A549 treated with CORT108297 at 1 μM for 4 hours (cell line): ENCODE results near the gene MTFMT. TPM values are rescaled to one million over a fixed set of nuclear protein-coding genes. Genes with fewer than 3 reads are reported as not detected.

Source experiments
- total RNA-seq: library from RNA; stranded (reverse); fragments of 200-300 nt; extraction: Qiagen RNA extraction; gene quantifications from 5 replicates; pipeline ENCODE4 v1.2.3, GENCODE V29; 2022

MTFMT gene
- 25.0 to 28.1 TPM (median 26.6 TPM) in 5 replicates for total RNA-seq

DNA sequence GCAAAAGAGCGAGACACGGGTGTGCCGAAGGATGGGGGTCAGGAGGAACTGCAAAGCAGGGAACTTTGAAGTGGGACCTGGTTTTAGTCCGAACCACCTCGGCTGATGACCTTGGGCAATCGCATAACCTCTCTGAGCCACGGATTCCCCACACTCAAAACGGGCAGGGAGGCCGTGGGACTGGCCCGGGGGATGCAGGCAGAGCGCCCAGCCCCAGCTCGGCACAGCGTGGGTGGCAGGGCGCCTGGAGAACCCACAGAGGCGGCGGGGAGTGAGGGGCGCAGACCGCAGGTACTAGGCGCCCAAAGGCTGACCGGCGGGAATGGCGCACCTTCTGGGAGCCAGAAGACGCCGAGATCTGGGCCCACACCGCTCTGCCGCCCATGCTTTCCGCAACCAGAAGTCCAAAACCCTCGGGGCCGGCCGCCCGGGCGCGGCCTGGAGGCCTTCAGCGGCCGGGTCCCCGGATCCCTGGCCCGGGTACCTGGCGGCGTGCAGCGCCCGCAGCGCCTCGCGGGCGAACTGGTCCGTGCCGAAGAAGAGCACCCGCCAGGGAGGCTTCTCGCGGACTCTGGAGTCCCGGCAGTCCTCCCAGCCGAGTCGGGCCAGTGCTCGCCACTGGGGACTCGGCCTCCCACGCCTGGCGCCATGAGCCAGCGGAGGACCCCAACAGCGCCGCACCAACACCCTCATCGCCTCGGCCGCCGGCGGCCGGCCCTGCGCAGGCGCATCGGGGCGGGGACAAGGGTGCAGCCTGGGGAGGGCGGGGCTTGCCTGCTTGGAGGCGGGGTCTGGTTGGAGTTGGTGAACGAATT, at the start of gene MTFMT:
MTFMT (minus strand) TSS at position 719 of the 815 bp plus-strand sequence; CDS start at position 693, 26 bp downstream.

DNA sequence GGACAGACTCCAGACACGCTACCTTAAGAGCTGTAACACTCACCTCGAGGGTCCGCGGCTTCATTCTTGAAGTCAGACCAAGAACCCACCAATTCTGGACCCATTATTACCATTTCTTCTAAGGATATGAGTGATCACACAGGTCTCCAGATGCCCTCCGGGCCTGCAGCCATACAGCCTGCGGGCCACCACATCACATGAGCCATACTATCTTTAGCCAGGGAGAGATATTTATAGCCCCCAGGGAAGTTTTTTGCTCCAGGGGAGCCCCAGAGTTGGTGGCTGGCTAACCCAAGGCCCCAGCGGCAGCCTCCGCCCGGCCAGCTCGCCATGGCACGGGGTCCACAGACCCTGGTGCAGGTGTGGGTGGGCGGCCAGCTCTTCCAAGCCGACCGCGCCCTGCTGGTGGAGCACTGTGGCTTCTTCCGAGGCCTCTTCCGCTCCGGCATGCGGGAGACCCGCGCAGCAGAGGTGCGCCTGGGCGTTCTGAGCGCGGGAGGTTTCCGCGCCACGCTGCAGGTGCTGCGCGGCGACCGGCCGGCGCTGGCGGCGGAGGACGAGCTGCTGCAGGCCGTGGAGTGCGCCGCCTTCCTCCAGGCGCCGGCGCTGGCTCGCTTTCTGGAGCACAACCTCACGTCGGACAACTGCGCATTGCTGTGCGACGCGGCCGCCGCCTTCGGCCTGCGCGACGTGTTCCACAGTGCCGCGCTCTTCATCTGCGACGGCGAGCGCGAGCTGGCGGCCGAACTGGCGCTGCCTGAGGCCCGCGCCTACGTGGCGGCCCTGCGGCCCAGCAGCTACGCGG, 47.2 kb upstream of the MTFMT start, which contains the start of gene KBTBD13:
KBTBD13 (plus strand) TSS at position 261 of the 805 bp plus-strand sequence; CDS start at position 331, 70 bp downstream.

DNA sequence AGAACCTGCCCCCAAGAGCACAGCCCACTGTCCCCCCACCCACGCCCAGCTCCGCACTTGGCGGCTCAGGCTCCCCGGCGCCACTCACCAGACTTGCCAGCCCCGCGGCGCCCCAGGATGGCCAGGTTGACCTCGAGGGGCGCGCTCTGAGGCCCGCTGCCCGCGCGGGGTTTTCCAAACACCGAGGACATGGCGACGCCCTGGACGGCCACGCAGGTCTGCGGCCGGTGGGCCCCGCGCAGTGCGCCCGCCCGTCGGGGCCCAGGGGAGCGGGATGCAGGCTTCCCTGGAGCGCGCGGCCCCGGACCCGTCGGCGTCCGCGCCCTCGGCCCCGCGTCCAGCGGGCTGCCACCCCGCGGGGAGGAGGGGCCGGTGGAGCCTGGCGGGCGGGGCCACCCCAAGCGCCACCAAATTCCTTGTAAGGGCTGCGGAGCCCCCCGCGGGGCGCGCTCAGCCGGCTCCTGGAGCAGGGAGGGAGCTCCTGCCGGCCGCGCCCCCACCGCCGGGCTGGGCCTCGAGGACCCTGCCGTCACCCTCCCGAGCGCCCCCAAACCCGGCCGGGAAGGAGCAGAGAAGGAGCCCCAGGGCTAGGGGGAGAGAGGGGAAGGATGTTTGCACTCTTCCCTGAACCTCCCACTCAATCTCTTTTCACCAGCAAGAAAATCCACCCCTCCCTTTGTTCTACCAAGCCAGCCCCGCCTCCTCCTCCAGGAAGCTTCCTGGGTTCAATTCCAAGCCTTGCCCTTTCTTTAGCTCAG, 38.4 kb upstream of the MTFMT start, which contains the start of gene RASL12:
RASL12 (minus strand) TSS at position 347 of the 758 bp plus-strand sequence; CDS start at position 191, 156 bp downstream.

DNA sequence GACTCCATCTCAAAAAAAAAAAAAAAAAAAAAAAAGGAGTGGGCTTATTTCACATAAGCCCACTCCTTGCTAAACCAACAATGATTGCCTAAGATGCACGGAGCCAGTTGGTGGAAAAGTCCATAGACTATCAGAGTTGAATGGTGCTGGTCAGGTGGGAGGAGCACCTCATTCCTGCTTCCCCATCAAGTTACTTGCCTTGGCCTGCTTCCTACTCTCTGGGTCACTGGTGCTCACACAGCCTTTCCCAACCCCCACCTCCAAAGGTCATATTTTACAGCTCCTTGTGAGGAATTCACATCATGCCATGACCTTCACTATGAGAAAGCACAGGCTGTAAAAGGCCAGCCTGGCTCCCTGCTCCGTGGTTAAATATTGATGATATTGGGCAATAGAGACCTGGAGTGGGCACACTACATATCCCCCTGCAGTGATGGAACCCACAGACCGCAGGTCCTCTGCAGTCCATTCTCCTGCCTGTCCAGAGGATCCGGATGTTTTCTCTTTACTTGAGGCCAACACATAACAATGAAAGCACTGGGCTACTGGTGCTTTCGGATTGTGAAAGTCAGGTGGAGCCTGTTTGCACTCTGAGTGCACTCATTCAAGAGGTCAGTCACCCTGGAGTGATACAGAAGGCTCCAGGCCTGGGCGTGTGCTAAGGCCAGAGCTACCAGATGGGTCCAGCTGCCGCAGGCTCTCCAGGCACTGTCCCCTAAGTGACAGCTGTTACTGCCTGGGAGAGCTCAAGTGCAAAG, 15.5 kb upstream of the MTFMT start, which contains the start of gene SLC51B:
SLC51B (plus strand) TSS at position 664 of the 758 bp plus-strand sequence. CDS start 4,618 bp downstream, outside the sequence.

DNA sequence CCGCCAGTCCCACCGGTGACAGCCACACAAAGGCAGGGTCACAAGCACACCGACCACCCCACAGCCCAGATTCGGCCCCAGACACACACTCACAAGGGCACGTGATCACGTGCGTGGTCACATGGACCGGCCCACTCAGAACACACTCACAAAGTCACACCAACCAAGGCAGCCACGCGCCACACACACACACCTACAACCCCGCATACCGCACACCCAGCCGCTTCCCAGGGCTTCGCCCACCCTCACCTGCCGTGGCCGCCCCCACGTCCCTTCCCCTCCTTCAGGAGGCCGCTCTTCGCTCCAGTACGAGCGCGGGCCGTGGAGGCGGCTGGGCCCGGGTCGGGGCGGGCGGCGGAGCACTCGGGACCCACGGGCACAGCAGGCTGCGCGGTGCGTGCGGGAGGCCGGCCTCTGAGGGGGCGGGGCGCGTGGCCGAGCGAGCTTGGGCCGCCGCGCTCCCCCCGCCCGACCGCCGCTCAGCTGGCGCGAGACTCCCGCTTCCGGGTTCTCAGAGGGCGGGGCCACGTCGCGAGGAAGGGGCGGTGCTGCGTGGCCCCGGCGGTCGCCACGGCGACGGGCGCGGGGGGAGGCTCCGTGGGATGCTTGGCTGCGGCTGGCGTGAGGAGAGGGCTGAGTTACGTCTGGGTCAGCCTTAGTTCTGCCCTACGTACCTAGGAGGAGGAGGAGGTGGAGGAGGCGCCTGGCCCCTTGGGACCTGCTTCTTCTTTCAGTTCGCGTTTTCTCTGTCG, 39.8 kb downstream of the MTFMT start, which contains the start of gene SPG21:
SPG21 (minus strand) TSS at position 499 of the 752 bp plus-strand sequence. CDS start 6,345 bp downstream, outside the sequence.

Other genes with a start within 250 kb of the MTFMT start
- gene PIF1, start 204.0 kb downstream of the MTFMT start, total RNA-seq, result 12.6 to 23.0 TPM (median 19.2 TPM) in 5 replicates
- 5.3 to 6.2 TPM (median 5.7 TPM) in 5 replicates for gene PLEKHO2, start 187.7 kb downstream of the MTFMT start, total RNA-seq
- gene ANKDD1A, start 117.7 kb downstream of the MTFMT start, total RNA-seq, result 1.5 to 2.0 TPM (median 1.6 TPM) in 5 replicates
- gene SPG21, start 39.7 kb downstream of the MTFMT start, total RNA-seq, result 120 to 134 TPM (median 125 TPM) in 5 replicates
- gene SLC51B, start 15.7 kb upstream of the MTFMT start, total RNA-seq, result 11.4 to 16.4 TPM (median 12.7 TPM) in 5 replicates
- 0.06 to 0.16 TPM (median 0.12 TPM) in 5 replicates for gene RASL12, start 38.4 kb upstream of the MTFMT start, total RNA-seq
- not detected in 5 replicates for gene KBTBD13, start 47.1 kb upstream of the MTFMT start, total RNA-seq
- 0.53 to 1.1 TPM (median 0.91 TPM) in 5 replicates for gene UBAP1L, start 85.6 kb upstream of the MTFMT start, total RNA-seq
- gene PDCD7, start 104.2 kb upstream of the MTFMT start, total RNA-seq, result 25.5 to 27.7 TPM (median 26.8 TPM) in 5 replicates
- gene CLPX, start 155.7 kb upstream of the MTFMT start, total RNA-seq, result 35.0 to 61.0 TPM (median 47.0 TPM) in 5 replicates
- gene CILP, start 181.8 kb upstream of the MTFMT start, total RNA-seq, result 0.06 to 0.09 TPM (median 0.07 TPM) in 5 replicates